GM18909 (cell line): ENCODE data around the gene OVCH2.
"Not testable (repeated sequence)": the region's sequence is repeated elsewhere in the genome, so short reads cannot be mapped to it uniquely, and the experiment has no call there.

Experiments
- ATAC-seq: cut with Tn5 transposase; IDR thresholded peaks from one replicate; pipeline ENCODE4 v1.9.1; 2021; ENCODE audit warnings: mild to moderate bottlenecking; ENCODE audit not compliant: unreplicated experiment, poor library complexity

The OVCH2 gene

GRCh38 chr11:7706377-7706776 is at the start of gene OVCH2:
Gene OVCH2 (minus strand): TSS chr11:7706477. CDS start chr11:7706394, 83 bp downstream.
- no peak for ATAC-seq

- no peak for ATAC-seq
Measured at GRCh38 chr11:7749456-7749855, 43.2 kb upstream of the OVCH2 start.

- ATAC-seq: not testable (repeated sequence)
Measured at GRCh38 chr11:7734767-7735166, 28.5 kb upstream of the OVCH2 start.

GRCh38 chr11:7714786-7715185 is 8.5 kb upstream of the OVCH2 start:
- no peak for ATAC-seq

- no peak for ATAC-seq
Measured at GRCh38 chr11:7703740-7704139, 2.5 kb downstream of the OVCH2 start.

- ATAC-seq: no peak
Measured at GRCh38 chr11:7696424-7696823, 9.9 kb downstream of the OVCH2 start.

- no peak for ATAC-seq
Measured at GRCh38 chr11:7694235-7694634, 12.0 kb downstream of the OVCH2 start.

- ATAC-seq: no peak
Measured at GRCh38 chr11:7692426-7692825, 13.9 kb downstream of the OVCH2 start.

- ATAC-seq: no peak
Measured at GRCh38 chr11:7691759-7692350, 14.4 kb downstream of the OVCH2 start.

- ATAC-seq: no peak
Measured at GRCh38 chr11:7690648-7691047, 15.6 kb downstream of the OVCH2 start.

GRCh38 chr11:7689239-7689638 is 17.0 kb downstream of the OVCH2 start:
- ATAC-seq: no peak

- ATAC-seq: peak; percentile 68
Measured at GRCh38 chr11:7688238-7688826, 17.9 kb downstream of the OVCH2 start.

- no peak for ATAC-seq
Measured at GRCh38 chr11:7687386-7687785, 18.9 kb downstream of the OVCH2 start.

GRCh38 chr11:7686761-7687160 is 19.5 kb downstream of the OVCH2 start:
- ATAC-seq: no peak

- ATAC-seq: no peak
Measured at GRCh38 chr11:7683571-7683970, 22.7 kb downstream of the OVCH2 start.

- ATAC-seq: no peak
Measured at GRCh38 chr11:7677796-7678201, 28.5 kb downstream of the OVCH2 start.

GRCh38 chr11:7677071-7677470 is 29.2 kb downstream of the OVCH2 start:
- no peak for ATAC-seq

GRCh38 chr11:7675631-7676030 is 30.6 kb downstream of the OVCH2 start:
- no peak for ATAC-seq

GRCh38 chr11:7673724-7674434 is 32.4 kb downstream of the OVCH2 start:
- no peak for ATAC-seq

GRCh38 chr11:7672960-7673723 is 33.1 kb downstream of the OVCH2 start, which contains the start of gene CYB5R2:
Gene CYB5R2 (minus strand): TSS chr11:7673500. CDS start chr11:7672825, 675 bp downstream.
- ATAC-seq: no peak
